ENCODE results near the gene ZNF774.

ZNF774 gene

DNA sequence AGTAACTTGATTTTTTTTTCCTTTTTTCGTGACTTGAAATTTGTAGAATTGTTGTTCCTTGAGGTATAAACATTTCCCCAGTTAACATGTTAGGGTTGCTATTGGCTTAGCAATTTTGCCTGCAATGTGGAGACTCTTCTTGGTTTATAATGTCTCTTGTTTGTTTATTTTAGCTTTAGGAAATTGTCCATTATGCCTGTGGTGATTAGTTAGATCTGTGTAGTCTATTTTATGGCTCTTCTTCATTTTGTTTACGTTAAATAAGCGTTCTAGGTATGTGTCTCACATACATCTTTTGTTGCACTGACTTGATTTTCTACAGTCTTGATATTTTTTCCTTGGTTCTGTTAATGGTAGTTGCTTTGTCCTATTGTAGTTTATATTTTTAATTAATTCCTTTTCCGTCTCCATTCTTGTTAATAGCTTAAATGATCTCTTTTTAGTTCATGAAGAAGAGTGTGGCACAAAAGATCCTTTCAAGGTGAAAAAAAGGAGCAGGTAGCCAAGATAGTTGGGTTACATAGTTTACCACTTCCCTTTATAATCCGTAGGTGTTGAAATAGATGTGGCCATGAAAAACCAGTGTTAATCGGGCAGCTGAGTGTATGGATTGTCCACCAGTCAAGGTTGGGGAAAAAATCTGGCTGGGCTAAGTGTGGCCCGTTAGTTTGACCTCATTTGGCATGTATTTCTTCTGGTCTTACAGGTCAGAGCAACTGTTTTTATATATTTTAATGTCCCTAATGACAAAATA is 48.1 kb downstream of the ZNF774 start:
- no peak overlapping the region for H3K4me3 ChIP-seq (ENCODE audit: low read depth, low read length)

DNA sequence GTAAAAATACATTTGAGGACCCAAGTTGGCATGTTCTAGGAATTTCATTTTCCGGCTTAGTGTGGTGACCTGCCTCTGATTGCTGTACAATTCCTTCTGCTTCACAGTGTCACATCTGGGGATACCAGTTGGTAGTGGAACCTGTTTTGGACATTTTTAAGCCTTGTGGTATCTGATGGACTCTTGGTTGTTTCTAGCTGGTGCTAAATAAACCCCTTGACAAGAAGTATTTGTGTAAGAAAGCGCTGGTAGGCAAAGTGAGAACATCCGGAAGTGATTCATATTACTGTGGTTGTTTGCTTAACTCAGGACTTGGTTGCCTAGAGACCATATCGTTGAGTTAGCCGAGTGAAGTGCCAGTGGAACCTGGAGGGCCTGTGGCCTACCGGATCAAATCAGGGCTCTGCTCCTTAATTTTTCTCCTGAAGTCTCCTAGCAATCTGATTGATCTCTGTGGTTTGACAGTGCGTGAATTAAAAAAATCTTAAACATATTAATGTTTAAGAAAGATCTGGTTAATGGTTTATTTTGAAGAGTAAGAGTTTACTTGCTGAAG is 48.8 kb downstream of the ZNF774 start:
- TF ChIP-seq, protein P1, sequence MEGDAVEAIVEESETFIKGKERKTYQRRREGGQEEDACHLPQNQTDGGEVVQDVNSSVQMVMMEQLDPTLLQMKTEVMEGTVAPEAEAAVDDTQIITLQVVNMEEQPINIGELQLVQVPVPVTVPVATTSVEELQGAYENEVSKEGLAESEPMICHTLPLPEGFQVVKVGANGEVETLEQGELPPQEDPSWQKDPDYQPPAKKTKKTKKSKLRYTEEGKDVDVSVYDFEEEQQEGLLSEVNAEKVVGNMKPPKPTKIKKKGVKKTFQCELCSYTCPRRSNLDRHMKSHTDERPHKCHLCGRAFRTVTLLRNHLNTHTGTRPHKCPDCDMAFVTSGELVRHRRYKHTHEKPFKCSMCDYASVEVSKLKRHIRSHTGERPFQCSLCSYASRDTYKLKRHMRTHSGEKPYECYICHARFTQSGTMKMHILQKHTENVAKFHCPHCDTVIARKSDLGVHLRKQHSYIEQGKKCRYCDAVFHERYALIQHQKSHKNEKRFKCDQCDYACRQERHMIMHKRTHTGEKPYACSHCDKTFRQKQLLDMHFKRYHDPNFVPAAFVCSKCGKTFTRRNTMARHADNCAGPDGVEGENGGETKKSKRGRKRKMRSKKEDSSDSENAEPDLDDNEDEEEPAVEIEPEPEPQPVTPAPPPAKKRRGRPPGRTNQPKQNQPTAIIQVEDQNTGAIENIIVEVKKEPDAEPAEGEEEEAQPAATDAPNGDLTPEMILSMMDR (IDR thresholded peaks at IDR 0.05; ENCODE audit: low read depth, low read length): no peak
- H3K4me3 ChIP-seq (ENCODE audit: low read depth, low read length): no peak overlapping the region

More for the DNA sequence above, 48.1 kb downstream of the ZNF774 start:
- TF ChIP-seq, protein P1 (IDR thresholded peaks at IDR 0.05; ENCODE audit: low read depth, low read length): no peak

DNA sequence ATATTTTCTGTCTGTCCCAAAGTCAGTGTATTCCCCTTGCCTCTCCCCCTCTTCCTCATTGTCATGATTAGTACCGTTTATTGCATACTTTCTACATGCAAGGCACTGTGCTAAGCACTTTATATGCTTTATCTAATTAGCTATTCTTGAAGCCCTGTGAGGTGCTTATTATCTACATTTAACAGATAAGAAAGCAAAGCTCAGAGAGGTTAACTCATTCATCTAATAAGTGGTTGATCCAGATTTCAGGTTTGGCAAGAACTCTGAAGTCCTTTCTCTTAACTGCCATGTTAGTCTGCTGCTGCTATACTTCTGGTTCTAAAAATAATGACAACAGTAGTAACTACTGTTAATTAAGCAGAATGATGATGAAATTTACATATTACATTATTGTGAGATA is 49.4 kb downstream of the ZNF774 start:
- no peak overlapping the region for H3K4me3 ChIP-seq (ENCODE audit: low read depth, low read length)
- TF ChIP-seq, protein P1 (IDR thresholded peaks at IDR 0.05; ENCODE audit: low read depth, low read length): no peak

DNA sequence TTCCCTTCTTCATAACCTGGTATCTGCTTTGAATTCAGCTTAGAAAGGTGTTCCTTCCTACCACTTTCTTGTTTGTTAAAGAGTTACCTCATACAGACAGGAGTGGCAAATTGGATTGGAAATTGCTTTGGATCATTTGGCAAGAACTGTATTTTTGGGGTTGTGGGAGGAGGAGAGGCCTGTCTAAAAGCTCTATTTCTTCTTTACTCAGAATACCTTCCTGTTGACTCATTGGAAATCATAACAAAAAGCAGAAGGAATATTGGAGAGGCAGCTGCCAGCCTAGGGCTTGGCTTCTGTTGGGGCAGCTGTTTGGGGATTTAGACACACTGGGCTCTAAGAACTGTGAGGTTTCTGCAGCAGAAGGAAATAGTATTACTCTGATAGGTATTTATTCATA is 50.1 kb downstream of the ZNF774 start:
- TF ChIP-seq, protein P1 (IDR thresholded peaks at IDR 0.05; ENCODE audit: low read depth, low read length): no peak
- no peak overlapping the region for H3K4me3 ChIP-seq (ENCODE audit: low read depth, low read length)

DNA sequence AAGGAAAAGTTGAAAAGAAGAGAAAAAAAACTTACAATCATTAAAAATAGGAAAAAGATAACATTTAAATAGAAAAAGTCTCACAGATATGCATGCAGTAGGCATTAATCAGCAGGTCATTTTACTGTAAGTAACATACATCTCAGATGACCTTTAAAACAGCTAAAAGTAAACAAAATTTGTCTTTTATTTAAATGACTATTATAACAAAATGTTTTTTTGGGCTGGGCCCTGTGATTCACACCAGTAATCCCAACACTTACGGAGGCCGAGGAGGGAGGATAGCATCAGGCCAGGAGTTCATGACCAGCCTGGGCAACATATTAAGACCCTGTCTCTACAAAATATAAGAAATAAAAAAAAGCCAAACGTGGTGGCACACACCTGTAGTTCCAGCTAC is 50.7 kb downstream of the ZNF774 start:
- no peak overlapping the region for H3K4me3 ChIP-seq (ENCODE audit: low read depth, low read length)
- TF ChIP-seq, protein P1 (IDR thresholded peaks at IDR 0.05; ENCODE audit: low read depth, low read length): no peak

DNA sequence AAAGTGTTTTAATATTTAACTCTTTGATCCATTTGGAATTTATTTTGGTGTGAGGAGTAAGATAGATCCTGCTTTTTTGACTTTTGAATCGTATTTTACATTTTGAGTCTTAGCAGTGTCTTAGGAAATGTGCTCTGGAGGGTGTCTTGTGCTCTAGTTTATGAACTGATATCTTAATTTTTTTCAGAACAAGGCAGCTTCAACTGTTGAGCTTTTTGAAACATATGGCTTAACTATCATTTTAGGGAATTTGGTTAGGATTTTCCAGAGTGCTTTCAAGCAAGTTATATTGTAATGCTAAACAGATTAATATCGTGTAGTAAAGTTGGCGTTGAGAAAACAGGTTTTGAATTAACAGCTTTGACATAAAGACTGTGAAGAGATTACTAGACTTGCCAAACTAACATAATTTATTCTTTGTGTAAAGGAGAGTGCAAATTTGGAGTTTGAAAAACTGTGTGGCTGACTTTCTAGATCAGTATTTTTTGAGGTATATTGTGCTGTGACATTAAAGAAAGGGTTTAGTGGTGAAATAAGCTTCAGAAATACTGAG is 53.0 kb downstream of the ZNF774 start:
- H3K4me3 ChIP-seq (ENCODE audit: low read depth, low read length): no peak overlapping the region
- TF ChIP-seq, protein P1 (IDR thresholded peaks at IDR 0.05; ENCODE audit: low read depth, low read length): no peak

DNA sequence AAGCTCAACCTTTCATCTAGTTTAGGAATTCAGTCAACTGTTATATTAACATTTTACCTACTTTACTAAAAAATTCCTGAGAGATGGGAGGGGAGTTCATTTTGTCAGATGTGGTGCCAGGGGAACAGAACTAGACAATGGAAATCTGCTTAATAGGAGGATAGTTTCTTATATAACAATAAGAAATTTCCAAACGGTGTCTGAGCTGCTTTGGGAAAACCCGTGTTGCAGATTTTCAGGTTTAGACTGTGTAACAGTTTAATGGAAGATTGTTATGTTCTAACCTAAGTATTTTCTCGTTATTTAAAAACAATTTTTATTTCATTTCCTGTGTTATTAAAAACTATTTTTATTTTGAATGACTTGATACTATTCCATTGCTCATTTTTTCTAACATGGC is 55.3 kb downstream of the ZNF774 start:
- TF ChIP-seq, protein P1 (IDR thresholded peaks at IDR 0.05; ENCODE audit: low read depth, low read length): no peak
- H3K4me3 ChIP-seq (ENCODE audit: low read depth, low read length): no peak overlapping the region

Data from WI38 (cell line).